Endometrium (tissue), 2 donors: ENCODE measurements around the gene DCTN5.
"Not testable (repeated sequence)": the region's sequence is repeated elsewhere in the genome, so short reads cannot be mapped to it uniquely, and the experiment has no call there.

Experiments used
- FAIRE-seq: peaks from 2 replicates; lab custom pipeline; 2012; peaks lifted over from hg19 to GRCh38; lab: Jason Lieb, UNC
- donor health status: control.
- donor health status: control.

Gene DCTN5

DNA sequence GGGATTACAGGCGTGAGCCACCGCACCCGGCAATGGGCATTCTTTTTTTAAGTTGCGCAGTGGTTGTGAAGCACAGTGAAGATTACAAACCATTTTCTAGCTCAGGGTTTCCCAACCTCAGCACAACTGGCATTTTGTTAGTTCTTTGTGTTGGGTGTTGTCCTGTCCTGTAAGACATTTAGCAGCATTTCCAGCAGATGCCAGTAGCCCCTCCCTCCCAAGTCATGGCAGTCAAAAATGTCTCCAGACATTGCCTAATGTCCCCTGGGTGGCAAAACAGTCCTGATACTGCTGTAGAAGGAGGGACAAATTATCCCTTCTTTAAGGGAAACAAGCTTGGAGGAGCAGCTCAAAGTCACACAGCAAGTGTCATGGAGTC, 53.0 kb downstream of the DCTN5 start:
- no peak for FAIRE-seq

DNA sequence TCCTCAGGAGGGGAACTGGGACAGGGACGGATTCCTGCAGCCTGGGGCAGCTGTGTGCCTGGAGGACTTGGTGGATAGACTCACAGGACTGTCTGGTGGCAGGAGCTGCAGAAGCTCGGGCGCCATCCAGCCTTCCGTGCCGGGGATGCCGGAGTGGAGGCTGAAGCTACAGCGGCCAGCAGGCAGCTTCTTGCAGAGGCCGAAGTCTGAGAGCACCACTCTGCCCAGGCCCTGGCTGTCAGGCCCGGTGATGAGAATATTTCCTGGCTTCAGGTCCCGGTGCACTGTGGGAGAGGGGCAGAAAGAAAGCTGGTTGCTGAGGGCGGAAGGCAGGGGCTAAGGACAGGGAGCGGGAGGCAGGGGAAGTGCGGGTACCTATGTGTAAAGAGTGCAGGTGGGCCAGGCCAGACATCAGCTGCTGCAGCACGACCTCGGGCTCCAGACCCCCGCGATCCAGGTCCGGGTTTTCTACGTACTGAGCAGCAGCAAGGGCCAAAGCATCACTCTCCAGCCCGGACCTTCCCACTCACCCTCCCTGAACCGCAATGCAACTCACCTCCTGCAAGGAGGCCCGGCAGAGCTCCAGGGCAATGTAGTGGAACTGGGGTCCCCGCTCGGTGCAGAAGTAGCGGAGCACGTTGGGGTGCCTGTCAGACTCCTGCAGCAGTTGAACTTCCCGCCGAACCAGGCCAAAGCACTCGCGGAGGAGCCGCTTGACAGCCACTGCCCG, 53.5 kb downstream of the DCTN5 start:
- FAIRE-seq, result no peak

DNA sequence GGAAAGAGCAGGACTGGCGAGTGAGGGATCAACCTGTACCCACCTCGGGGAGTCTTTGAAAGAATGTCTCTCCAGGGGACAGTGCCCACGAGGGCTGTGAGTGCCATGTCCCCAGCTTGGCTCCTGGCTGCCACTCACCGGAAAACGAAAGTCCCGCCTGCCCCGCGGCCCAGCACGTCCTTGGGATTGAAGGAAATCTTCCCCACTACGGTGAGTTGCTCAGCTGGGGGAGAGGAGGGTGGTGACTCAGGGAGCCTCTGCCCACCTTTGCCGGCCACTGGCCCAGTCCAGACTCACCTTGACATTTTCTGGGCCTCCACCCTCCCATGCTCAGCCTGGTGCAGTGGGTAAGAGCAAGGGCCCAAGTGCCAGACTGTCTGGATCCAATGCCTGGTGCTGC, 54.5 kb downstream of the DCTN5 start:
- no peak for FAIRE-seq

DNA sequence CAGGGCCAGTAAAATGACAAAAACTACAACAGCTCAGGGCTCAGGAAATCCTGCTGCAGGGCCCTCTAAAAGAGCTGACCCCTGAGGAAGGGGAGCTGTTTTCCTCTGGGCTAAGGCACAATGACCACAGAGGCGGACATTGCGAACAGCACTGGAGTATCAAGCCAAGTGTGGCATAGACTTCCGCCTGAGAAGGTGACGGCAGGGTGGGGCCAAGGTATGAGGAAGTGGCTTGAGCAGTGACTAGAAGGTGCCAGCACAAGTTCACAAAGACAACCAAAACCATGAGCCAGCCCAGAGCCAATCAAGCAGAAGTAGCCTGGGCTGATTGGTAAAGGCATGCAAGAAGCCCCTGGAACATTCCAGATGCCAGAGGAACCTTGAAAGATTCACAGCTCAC, 57.8 kb downstream of the DCTN5 start:
- no peak for FAIRE-seq

- no peak for FAIRE-seq
These were observed 58.8 kb downstream of the DCTN5 start for GRCh38 chr16:23700093-23700492.

DNA sequence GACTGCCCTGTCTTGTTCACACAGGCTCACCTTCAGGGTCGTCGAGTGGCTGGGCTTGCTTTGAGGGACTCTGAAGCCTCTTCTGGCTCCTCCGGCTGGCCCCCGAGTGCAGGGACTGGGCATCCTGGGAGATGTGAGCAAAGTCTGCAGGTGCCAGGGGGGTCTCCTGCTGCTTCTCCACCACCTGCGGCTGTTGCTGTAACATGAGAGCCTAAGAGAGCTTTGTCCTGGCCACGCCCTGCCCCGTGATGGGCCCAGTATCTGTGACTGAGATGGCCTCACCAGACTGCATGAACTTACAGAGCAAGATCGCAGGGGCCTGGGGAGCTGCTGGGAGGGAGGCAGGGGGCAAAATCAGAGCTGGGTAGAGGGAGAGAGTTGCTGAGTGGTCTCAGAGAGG, 59.2 kb downstream of the DCTN5 start:
- no peak for FAIRE-seq

GRCh38 chr16:23701045-23701444, 59.8 kb downstream of the DCTN5 start:
- no peak for FAIRE-seq

DNA sequence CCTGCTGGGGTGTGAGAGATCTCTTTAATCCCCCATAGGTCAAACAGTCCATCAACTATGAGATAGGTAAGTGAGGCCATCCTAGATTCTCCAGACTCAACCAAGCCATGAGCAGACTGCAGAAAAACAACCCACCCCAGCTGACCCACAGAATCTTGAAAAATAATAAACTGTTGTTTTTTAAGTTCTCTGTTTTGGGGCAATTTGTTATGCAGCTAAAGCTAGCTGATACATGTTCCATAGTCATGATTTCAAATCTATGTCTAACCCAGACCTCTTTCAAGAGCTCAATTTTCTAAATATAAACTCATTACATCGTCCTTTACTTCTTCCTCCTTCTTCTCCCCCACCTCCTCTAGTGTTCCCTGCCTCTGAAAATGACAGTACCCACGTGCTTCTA, 61.7 kb downstream of the DCTN5 start:
- FAIRE-seq, result no peak

DNA sequence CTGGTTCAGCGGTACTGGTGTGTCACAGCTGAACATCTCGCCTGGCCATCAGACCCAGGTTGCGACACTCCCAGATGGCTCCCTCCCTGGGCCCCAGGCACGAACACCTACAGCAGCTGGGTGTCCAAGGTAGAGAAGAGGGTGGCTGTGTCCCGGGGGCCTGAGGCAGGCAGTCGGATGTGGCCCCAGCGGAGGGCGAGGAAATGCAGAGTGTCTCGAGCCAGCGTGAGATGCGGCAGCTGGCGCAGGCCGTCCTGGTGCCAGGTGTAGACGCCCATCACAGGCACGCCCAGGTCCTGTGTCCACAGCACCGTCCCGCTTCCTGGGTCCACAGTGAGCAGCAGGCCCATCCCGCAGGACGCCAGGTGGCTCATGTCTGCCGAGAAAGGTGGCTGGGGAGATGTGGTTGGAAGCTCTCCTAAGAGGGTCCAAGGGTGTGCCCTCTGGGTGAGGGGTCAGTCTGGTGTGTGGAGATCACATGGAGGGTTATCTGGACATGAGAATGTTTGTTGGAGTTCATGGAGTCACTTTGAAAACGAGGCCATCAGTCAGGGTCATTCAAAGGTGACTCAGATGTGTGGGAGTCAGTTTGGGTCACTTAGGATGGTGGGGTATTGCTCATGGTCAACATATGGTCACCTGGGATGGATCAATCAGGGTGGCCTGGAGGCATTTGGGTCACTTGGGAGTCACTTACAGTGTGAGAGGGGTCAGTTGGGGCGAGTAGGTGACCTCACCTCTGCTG, 63.7 kb downstream of the DCTN5 start:
- no peak for FAIRE-seq

DNA sequence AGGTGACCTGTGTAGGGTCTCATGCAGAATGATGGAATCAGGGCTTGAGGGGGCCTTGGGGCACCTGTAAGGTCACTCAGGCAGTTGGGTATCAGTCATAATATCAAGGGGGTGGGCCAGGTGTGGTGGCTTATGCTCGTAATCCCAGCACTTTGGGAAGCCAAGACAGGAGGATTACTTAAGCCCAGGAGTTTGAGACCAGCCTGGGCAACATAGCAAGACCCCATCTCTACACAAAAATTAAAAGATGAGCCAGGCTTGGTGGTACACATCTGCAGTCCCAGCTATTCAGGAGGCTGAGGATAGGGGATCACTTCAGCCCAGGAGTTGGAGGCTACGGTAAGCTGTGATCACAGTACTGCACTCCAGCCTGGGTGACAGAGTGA, 64.2 kb downstream of the DCTN5 start:
- FAIRE-seq, result no peak

- FAIRE-seq, result no peak
These were observed 65.2 kb downstream of the DCTN5 start for GRCh38 chr16:23706439-23706838.

DNA sequence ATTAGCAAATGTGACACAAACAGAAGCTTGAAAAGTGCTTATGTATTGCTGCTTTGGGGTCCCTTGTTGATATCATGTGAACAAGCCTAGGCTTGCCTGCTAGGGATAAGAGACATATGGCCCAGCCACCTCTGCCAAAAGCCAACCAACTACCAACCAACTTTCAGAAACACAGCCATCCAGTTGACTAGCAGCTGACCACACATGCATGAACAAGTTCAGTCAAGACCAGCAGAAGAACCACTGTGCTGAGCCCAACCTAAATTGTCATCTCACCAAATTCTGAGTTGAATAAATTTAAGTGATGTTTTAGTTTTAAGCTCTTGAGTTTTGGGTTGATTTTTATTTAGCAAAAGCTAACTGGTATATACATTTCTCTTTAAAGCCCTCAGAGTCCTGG, 68.3 kb downstream of the DCTN5 start:
- no peak for FAIRE-seq

DNA sequence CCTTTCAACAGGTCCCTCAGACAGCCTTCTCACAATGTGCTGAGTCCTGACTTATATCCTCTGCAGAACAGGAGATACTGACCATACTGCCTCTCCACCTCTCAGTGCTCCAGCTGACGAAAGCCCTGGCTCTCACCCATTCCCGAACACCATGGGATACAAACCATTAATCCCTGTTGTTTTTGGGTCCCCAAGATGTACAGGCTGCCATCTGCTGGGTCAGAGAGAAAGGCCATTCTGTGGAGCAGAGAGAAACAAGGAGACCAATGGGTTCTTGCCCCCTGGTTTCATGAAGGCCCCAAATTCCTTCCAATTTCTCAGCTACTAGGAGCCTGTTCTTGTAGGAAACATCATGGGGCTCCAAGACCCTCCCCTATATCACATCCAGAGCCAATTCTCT, 68.7 kb downstream of the DCTN5 start:
- FAIRE-seq, result no peak

DNA sequence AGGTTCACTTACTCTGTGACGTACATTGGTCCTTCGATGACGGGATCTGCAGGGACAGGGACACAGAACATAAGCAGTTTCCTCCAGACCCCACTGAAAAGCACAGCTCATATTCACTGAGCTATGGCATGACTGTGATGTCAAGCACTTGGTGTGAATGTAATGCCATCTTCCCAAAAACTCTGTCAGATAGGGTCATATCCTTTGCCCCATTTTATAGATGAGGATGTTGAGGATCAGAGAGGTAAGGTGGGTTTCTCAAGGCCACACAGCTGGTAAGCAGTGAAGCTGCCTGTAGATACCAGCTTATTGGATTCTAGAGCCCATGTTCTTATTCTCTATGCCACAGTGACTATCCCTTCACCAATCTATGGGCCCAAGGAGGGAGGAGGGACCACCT, 69.2 kb downstream of the DCTN5 start:
- no peak for FAIRE-seq

- no peak for FAIRE-seq
These were observed 70.5 kb downstream of the DCTN5 start for GRCh38 chr16:23711785-23712184.

DNA sequence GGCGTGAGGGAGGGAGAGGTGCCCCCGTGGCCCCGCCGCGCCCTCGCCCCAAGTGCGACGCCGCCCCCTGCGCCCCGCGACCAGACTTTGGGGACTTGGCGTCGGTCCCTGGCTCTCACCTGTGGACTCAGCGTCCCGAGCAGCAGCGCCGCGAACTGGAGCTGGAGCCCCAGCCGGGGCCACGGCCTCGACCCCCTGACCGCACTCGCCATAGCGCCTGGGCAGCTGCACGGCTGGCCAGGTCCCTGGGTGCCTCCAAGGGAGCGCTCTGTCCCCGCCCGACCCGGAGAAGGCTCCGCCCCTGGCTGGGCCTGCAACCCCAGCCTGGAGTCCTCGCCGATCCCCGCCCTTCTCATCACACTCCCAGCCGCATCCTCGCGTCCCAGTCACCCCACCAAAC, 71.7 kb downstream of the DCTN5 start, which contains the start of gene ERN2:
Gene ERN2 (minus strand): TSS at position 247 of the 400 bp plus-strand sequence. CDS start 35 bp downstream, at position 212.
- no peak for FAIRE-seq

DNA sequence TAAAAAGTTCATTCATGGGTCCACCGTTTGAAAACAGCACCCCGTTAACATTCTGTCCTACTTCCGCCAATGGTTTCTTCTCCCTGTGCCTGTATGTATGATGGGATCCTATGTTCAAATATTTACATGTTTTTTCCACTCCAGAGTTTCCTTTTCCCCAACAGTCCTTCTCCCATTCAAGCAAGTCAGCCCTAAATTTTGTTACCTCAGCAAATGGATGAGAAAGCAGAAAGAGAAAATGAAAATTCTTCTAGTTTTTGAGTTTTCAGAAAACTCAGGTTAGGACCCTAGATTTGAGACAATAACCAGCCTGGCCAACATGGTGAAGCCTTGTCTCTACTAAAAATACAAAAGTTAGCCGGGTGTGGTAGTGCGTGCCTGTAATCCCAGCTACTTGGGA, 75.2 kb downstream of the DCTN5 start:
- no peak for FAIRE-seq

- not testable (repeated sequence) for FAIRE-seq
These were observed 81.5 kb downstream of the DCTN5 start for GRCh38 chr16:23722613-23723240.

GRCh38 chr16:23724096-23724784, 83.0 kb downstream of the DCTN5 start:
- FAIRE-seq, result no peak

GRCh38 chr16:23724785-23725131, 83.5 kb downstream of the DCTN5 start:
- FAIRE-seq, result no peak

- FAIRE-seq, result no peak
These were observed 85.4 kb downstream of the DCTN5 start for GRCh38 chr16:23726710-23727109.
